HepG2 (cell line): ENCODE measurements around the gene CYBC1. TPM values are rescaled to one million over a fixed set of nuclear protein-coding genes. Genes with fewer than 3 reads are reported as not detected.

Experiments
- CCDC6 ChIP-seq: sonication (generic); formaldehyde crosslinking; IDR thresholded peaks from 2 replicates; pipeline ENCODE4 v1.8.1; 2022; ENCODE audit warnings: mild to moderate bottlenecking, missing genetic modification reagents, moderate library complexity
- GPN1 ChIP-seq: sonication (generic); formaldehyde crosslinking; IDR thresholded peaks from 2 replicates; pipeline ENCODE4 v1.5.1; 2020; ENCODE audit warnings: missing genetic modification reagents, borderline replicate concordance
- IRX3 ChIP-seq: sonication (generic); formaldehyde crosslinking; IDR thresholded peaks from 2 replicates; pipeline ENCODE4 v1.8.1; 2023; ENCODE audit warnings: mild to moderate bottlenecking, low read depth, missing genetic modification reagents, borderline replicate concordance
- KLF16 ChIP-seq, 2 experiments: sonication (generic) in 1 of 2; formaldehyde crosslinking in 1 of 2; IDR thresholded peaks; 2 replicates each; pipeline versions ENCODE4 v1.6.1 to v1.8.0; 2016 to 2023; ENCODE audit warnings: missing genetic modification reagents in 2 of 2, missing compliant biosample characterization in 1 of 2
- MLLT10 ChIP-seq: sonication (generic); formaldehyde crosslinking; IDR thresholded peaks from 2 replicates; pipeline ENCODE4 v1.4.0; 2020; ENCODE audit warnings: missing genetic modification reagents
- MXD4 ChIP-seq: IDR thresholded peaks from 2 replicates; pipeline ENCODE4 v1.6.1; 2016; ENCODE audit warnings: mild to moderate bottlenecking, missing biosample characterization, missing genetic modification reagents
- NCOA5 ChIP-seq: sonication (generic); formaldehyde crosslinking; IDR thresholded peaks from 2 replicates; pipeline ENCODE4 v1.4.0; 2020; ENCODE audit warnings: missing genetic modification reagents
- NFIC ChIP-seq: IDR thresholded peaks from 2 replicates; pipeline ENCODE4 v1.6.1; 2012; ENCODE audit warnings: mild to moderate bottlenecking, low read length, inconsistent platforms
- PHF20 ChIP-seq: sonication (generic); formaldehyde crosslinking; IDR thresholded peaks from 2 replicates; pipeline ENCODE4 v1.5.0; 2020; ENCODE audit warnings: mild to moderate bottlenecking, missing genetic modification reagents
- RFX1 ChIP-seq: fragments of 450-650 bp; IDR thresholded peaks from 2 replicates; pipeline ENCODE4 v1.6.1; 2017
- SRSF1 ChIP-seq: fragments of 200-400 bp; formaldehyde crosslinking; optimal IDR thresholded peaks from 2 replicates; pipeline ENCODE3; 2017; ENCODE audit warnings: mild to moderate bottlenecking, low read depth, low read length, moderate library complexity
- SRSF4 ChIP-seq: fragments of 200-400 bp; formaldehyde crosslinking; IDR thresholded peaks from one replicate; pipeline ENCODE4 v1.6.1; 2018; ENCODE audit warnings: mild to moderate bottlenecking, low read depth, low read length, moderate library complexity; ENCODE audit not compliant: poor library complexity, severe bottlenecking
- ZFAT ChIP-seq: sonication (generic); formaldehyde crosslinking; conservative IDR thresholded peaks from 2 replicates; pipeline ENCODE4 v1.8.1; 2023; ENCODE audit warnings: missing genetic modification reagents, inconsistent platforms
- ZKSCAN1 ChIP-seq: fragments of 150-350 bp; IDR thresholded peaks from 2 replicates; pipeline ENCODE4 v1.6.1; 2014; ENCODE audit warnings: low read length
- ZNF230 ChIP-seq: sonication (generic); formaldehyde crosslinking; IDR thresholded peaks from 2 replicates; pipeline ENCODE4 v1.4.0; 2020; ENCODE audit warnings: mild to moderate bottlenecking, missing genetic modification reagents
- ZNF337 ChIP-seq: sonication (generic); formaldehyde crosslinking; IDR thresholded peaks from 2 replicates; pipeline ENCODE4 v1.5.1; 2020; ENCODE audit warnings: missing genetic modification reagents, low read depth, mild to moderate bottlenecking, borderline replicate concordance
- ZNF446 ChIP-seq: sonication (generic); formaldehyde crosslinking; IDR thresholded peaks from 2 replicates; pipeline ENCODE4 v1.5.0; 2020; ENCODE audit warnings: mild to moderate bottlenecking, missing genetic modification reagents
- ZNF580 ChIP-seq: IDR thresholded peaks from 2 replicates; pipeline ENCODE4 v1.6.1; 2016; ENCODE audit warnings: low read depth, borderline replicate concordance
- ZNF660 ChIP-seq: sonication (generic); formaldehyde crosslinking; IDR thresholded peaks from 2 replicates; pipeline ENCODE4 v1.5.1; 2020; ENCODE audit warnings: mild to moderate bottlenecking, low read depth, missing genetic modification reagents, borderline replicate concordance
- ZNF883 ChIP-seq: sonication (generic); formaldehyde crosslinking; IDR thresholded peaks from 2 replicates; pipeline ENCODE4 v1.5.1; 2020; ENCODE audit warnings: mild to moderate bottlenecking, missing genetic modification reagents; ENCODE audit errors: not compliant biosample characterization
- polyA plus RNA-seq, 8 experiments: library from polyadenylated mRNA; depleted of rRNA in 3 of 8; stranded (reverse) in 7 of 8; unstranded in 1 of 8; fragments of >200 nt; fragmentation: Illumina TruSeq in 4 of 8; extraction: Trizol in 4 of 8; gene quantifications; 2 replicates each; pipeline versions ENCODE4 v1.2.1 to v1.2.3, GENCODE V29; 2011 to 2016; ENCODE audit warnings: low read depth in 4 of 8, missing spikeins in 1 of 8, mixed read lengths in 1 of 8; ENCODE audit not compliant: insufficient read depth in 1 of 8
- total RNA-seq, 5 experiments: library from RNA; depleted of rRNA; stranded (reverse); fragments of >200 nt; fragmentation: Illumina TruSeq; extraction: Trizol; gene quantifications; 2 replicates each; pipeline ENCODE4 v1.2.3, GENCODE V29; 2016; ENCODE audit warnings: low read depth in 1 of 5
- TF ChIP-seq, protein P1 (sequence below): sonication (generic); formaldehyde crosslinking; IDR thresholded peaks from 2 replicates; pipeline ENCODE4 v1.4.0; 2020; ENCODE audit warnings: missing genetic modification reagents, borderline replicate concordance
- TF ChIP-seq, protein P2 (sequence below): sonication (generic); formaldehyde crosslinking; conservative IDR thresholded peaks from 2 replicates; pipeline ENCODE4 v1.8.0; 2022; ENCODE audit warnings: low read depth, missing genetic modification reagents

Gene CYBC1
- total and polyA plus RNA-seq, 2 of the 13 experiments (the other 11 are each of a cell fraction or from before 2014, with no cell fraction given): 43.4 to 44.1 TPM

GRCh38 chr17:82494236-82495055, 43.9 kb upstream of the CYBC1 start (continued):
- TF ChIP-seq, protein P1, sequence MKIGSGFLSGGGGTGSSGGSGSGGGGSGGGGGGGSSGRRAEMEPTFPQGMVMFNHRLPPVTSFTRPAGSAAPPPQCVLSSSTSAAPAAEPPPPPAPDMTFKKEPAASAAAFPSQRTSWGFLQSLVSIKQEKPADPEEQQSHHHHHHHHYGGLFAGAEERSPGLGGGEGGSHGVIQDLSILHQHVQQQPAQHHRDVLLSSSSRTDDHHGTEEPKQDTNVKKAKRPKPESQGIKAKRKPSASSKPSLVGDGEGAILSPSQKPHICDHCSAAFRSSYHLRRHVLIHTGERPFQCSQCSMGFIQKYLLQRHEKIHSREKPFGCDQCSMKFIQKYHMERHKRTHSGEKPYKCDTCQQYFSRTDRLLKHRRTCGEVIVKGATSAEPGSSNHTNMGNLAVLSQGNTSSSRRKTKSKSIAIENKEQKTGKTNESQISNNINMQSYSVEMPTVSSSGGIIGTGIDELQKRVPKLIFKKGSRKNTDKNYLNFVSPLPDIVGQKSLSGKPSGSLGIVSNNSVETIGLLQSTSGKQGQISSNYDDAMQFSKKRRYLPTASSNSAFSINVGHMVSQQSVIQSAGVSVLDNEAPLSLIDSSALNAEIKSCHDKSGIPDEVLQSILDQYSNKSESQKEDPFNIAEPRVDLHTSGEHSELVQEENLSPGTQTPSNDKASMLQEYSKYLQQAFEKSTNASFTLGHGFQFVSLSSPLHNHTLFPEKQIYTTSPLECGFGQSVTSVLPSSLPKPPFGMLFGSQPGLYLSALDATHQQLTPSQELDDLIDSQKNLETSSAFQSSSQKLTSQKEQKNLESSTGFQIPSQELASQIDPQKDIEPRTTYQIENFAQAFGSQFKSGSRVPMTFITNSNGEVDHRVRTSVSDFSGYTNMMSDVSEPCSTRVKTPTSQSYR (CRISPR knock-in tag): peak; percentile 58; the same call in 1 of the 2 replicates
- no peak for TF ChIP-seq ZNF337 (CRISPR knock-in tag)
- peak; percentile 57; the same call in 1 of the 2 replicates for TF ChIP-seq MXD4
- TF ChIP-seq IRX3: peak; percentile 66; the same call in 1 of the 2 replicates
- TF ChIP-seq ZNF230 (CRISPR knock-in tag): peak; percentile 92
- no peak; the same call in 1 of the 2 replicates for TF ChIP-seq PHF20 (CRISPR knock-in tag)
- TF ChIP-seq MLLT10 (CRISPR knock-in tag): no peak
- TF ChIP-seq, protein P2, sequence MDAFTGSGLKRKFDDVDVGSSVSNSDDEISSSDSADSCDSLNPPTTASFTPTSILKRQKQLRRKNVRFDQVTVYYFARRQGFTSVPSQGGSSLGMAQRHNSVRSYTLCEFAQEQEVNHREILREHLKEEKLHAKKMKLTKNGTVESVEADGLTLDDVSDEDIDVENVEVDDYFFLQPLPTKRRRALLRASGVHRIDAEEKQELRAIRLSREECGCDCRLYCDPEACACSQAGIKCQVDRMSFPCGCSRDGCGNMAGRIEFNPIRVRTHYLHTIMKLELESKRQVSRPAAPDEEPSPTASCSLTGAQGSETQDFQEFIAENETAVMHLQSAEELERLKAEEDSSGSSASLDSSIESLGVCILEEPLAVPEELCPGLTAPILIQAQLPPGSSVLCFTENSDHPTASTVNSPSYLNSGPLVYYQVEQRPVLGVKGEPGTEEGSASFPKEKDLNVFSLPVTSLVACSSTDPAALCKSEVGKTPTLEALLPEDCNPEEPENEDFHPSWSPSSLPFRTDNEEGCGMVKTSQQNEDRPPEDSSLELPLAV (CRISPR knock-in tag): no peak
- TF ChIP-seq ZNF446: no peak
- TF ChIP-seq NCOA5 (CRISPR knock-in tag): no peak
- TF ChIP-seq ZFAT: no peak
- peak; percentile 92; the same call in 1 of the 2 replicates for TF ChIP-seq ZNF580 (CRISPR knock-in tag)
- no peak for TF ChIP-seq SRSF4
- TF ChIP-seq GPN1 (CRISPR knock-in tag): no peak
- peak in 1 of 2 experiments; percentile 95; a peak in 2 of 4 replicates for TF ChIP-seq KLF16 (CRISPR knock-in tag; IDR thresholded peaks at IDR 0.05)
- no peak for TF ChIP-seq ZKSCAN1
- TF ChIP-seq ZNF883 (CRISPR knock-in tag): no peak
- no peak for TF ChIP-seq SRSF1
- peak; percentile 87 for TF ChIP-seq CCDC6 (CRISPR knock-in tag)
- no peak for TF ChIP-seq RFX1
- no peak for TF ChIP-seq ZNF660 (CRISPR knock-in tag)
- TF ChIP-seq NFIC: no peak; the same call in 1 of the 2 replicates
